GM20000 (cell line): ENCODE results near the gene CAB39.

ENCODE experiments used
- DNase-seq: peaks from one replicate; pipeline ENCODE4 v3.0.0; 2012; ENCODE audit warnings: low spot score
- TF ChIP-seq, protein P1 (sequence below): IDR thresholded peaks from 2 replicates; pipeline ENCODE4 v1.5.1; 2012; ENCODE audit warnings: mild to moderate bottlenecking, control low read depth; ENCODE audit errors: extremely low read depth, missing control alignments

CAB39 gene

DNA sequence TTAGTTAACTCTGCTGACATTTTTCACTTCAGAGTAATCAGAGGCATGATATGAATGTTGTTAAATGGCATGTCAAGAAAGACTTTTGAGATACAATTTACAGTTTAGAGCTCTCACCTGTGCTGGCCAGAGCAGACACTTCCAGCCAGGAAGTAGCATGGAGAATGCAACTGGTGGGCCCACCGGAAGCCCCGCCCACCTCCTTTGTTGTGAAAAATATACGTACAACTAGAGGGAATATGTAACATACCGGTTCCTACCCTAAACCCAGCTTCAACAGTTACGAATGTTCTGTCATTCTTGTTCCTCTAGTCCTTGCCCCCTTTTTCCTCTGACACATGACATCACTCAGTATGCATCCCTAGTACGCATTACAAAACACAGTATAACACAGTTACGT is 81.9 kb downstream of the CAB39 start:
- DNase-seq: no peak
- TF ChIP-seq, protein P1, sequence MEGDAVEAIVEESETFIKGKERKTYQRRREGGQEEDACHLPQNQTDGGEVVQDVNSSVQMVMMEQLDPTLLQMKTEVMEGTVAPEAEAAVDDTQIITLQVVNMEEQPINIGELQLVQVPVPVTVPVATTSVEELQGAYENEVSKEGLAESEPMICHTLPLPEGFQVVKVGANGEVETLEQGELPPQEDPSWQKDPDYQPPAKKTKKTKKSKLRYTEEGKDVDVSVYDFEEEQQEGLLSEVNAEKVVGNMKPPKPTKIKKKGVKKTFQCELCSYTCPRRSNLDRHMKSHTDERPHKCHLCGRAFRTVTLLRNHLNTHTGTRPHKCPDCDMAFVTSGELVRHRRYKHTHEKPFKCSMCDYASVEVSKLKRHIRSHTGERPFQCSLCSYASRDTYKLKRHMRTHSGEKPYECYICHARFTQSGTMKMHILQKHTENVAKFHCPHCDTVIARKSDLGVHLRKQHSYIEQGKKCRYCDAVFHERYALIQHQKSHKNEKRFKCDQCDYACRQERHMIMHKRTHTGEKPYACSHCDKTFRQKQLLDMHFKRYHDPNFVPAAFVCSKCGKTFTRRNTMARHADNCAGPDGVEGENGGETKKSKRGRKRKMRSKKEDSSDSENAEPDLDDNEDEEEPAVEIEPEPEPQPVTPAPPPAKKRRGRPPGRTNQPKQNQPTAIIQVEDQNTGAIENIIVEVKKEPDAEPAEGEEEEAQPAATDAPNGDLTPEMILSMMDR: no peak

DNA sequence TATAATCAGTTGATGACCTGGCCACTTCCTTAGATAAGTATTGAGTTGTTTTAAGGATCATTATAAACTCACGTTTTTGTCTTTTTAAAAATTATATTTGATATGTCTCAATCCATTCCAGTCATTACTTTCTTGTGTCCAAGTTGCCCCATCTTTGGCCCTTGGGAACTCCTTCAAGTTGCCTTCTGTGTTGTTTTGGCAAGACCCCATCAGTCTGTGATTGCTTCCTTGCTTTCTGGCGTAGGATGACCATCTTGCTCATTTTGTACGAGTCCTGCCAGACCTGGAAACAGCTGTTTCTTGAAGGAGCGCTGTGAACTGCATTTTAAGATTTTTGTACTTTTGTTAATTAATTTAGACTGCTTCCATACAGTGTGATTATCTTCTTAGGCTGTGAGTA is 83.2 kb downstream of the CAB39 start:
- TF ChIP-seq, protein P1: no peak
- no peak for DNase-seq

DNA sequence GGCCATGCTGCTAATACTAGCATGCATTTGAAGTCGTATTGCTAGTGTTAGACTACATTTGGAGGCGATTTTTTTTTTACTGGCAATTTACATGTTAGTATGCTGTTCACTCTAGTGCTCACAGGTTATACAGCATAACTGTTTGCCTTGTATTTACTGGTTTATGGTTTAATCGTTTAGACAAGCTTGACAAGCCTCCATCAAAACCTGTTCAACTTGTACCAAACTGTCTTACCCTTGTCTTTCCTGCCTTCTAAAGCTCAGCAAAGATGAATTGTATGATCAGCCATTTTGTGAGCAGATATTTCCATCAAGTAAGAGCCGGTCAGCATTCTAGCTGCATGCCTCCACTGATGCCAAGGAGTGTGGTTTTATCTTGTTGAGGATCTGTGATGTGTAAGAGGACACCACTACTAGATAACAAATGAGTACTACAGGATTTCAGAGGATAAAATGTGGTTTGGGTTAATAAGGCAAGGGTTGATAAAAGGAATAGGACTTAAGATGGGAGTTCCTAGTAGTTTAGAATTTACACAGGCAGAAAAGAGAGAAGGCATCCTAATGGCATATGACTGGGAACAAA is 83.7 kb downstream of the CAB39 start:
- TF ChIP-seq, protein P1: no peak
- DNase-seq: no peak

DNA sequence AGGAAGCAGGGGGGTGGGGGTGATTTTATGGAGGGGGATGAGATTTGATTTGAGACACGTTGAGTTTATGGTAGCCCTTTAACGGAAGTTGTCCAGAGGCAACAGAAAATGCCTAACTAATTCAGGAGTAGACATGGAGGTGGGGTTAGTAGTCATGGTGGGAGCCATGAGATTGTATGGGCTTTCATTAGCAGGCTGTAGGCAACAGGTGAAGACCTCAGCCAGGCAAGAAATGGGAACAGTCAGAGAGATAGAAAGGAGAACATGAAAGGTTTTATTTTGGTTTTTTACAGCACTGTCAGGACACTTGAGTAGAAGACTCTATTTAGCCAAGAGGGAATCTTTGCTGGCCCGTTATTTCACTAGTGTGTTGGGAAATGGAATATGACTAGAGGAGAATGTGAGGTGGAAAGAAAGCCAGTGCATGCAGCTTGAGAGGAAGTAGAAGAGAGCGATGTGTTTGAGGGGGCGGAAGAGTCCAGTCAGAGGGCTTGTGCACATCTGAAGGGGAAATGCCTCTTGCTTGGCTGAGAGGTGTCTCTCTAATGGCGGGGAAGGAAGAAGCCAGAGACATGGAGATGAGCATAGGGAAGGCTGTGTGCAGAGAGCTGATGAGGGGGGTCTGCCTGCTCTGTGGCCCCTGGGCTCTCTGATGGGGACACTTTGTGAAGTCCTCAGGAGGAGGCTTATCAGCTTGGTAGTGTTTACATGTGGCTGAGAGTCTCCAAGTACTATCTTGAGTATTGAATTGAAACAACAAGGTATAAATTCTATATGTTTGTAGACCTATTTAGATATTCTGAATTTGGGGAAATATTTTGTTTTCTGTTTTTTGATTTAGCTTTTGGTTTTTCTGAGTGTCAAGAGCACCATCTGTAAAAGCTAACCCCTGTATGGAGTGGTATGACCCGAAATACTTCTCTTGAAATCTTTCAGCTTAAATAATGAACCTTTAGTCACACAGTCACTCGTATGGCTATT is 85.2 kb downstream of the CAB39 start:
- TF ChIP-seq, protein P1: no peak
- DNase-seq: peak; percentile 34

DNA sequence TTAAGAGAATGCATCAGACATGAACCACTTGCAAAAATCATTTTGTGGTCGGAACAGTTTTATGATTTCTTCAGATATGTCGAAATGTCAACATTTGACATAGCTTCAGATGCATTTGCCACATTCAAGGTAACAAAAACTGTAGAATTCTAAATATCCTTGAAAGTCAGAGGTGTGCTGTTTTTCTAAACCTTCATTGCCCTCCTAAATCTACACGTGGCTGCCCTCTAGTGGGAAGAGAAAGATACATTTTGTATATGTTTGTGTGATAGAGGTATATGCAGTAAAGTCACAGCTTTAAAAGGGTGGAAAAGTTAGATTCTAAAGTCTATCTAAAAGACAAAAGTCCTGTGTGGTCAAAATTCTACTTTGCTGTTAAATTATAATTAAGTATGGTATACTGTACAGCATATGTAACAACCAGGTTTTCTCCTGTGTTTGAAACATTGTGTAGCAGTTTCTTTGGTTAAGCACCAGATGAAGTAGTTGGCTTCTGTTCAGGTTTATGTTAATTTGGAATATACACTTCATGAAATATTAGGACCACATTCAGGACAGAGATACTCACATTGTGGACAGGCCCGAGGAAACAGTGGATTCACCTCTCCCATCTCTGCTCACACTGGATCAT is 86.2 kb downstream of the CAB39 start:
- peak; percentile 45 for DNase-seq
- TF ChIP-seq, protein P1: peak; percentile 34

DNA sequence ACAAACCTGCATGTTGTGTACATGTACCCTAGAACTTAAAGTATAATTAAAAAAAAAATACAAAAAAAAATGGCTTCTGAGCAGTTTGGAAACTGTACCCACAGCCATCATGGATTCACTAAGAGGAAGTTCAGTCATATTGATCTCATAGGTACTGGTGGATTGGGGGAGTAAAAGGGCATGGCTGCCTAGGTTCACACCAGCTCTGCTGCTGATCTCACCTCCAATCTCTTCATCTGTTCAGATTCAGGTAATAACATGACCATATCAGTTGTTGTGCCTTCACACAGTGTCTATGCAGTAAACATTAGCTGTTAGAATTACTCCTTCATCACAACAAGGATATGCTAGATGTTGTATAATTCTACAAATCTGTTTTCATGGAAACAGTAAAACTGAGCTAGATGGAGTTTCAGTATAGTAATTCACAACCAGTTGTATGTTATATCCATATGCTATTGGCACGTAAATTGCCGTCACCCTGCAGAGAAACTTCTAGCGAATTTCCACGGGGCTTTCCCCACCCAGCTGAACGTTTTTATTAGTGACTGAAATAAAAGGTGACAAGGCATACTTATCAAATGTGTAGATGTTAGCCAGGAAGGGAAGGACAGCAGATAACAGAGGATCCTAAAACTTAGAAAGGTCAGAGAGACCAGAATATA is 92.8 kb downstream of the CAB39 start:
- TF ChIP-seq, protein P1: no peak

DNA sequence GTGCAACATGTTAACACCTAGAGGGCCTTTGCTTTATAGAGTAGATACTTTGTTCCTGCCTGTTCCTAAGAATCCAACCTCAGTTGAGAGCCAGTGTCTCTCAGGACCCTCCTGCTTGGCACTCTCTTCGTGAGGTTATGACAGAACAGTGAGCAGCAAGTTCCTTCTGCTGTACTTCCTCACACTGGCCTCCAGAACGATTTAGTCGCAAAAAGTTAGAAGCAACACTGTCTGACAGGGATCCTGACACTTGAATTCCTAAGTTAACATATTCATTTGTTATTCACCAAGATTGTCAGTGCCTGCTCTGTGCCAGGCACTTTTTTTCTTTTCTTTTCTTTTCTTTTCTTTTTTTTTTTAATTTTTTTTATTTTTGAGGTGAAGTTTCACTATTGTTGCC is 95.1 kb downstream of the CAB39 start:
- TF ChIP-seq, protein P1: no peak
- DNase-seq: no peak

More for the DNA sequence above, 92.8 kb downstream of the CAB39 start:
- DNase-seq: no peak
